Liver (tissue), 3 donors: ENCODE results near the gene POC1A.

Experiments
- FOXA1 ChIP-seq: IDR thresholded peaks from 2 replicates; pipeline ENCODE4 v1.6.1; 2016; ENCODE audit warnings: antibody characterized with exemption
- MAX ChIP-seq: IDR thresholded peaks from 2 replicates; pipeline ENCODE4 v1.6.1; 2016; ENCODE audit warnings: antibody characterized with exemption
- TAF1 ChIP-seq: conservative IDR thresholded peaks from 2 replicates; pipeline ENCODE4 v1.6.1; 2016; ENCODE audit warnings: antibody characterized with exemption, mild to moderate bottlenecking
- TF ChIP-seq, protein P1 (sequence below): fragments of 150-350 bp; IDR thresholded peaks from 2 replicates; pipeline ENCODE4 v1.5.1; 2017; ENCODE audit warnings: improper control_type of control experiment, low read depth, low read length; ENCODE audit not compliant: missing input control
- TF ChIP-seq, protein P2 (sequence below): IDR thresholded peaks from 2 replicates; pipeline ENCODE4 v1.6.1; 2016; ENCODE audit warnings: antibody characterized with exemption
- TF ChIP-seq, protein P3 (sequence below): IDR thresholded peaks from 2 replicates; pipeline ENCODE4 v1.6.1; 2016; ENCODE audit warnings: antibody characterized with exemption, mild to moderate bottlenecking
- donor health status: healthy.
- donor health status: healthy.

GRCh38 chr3:52146189-52146588 lies 8.0 kb downstream of the POC1A start:
- TF ChIP-seq, protein P1, sequence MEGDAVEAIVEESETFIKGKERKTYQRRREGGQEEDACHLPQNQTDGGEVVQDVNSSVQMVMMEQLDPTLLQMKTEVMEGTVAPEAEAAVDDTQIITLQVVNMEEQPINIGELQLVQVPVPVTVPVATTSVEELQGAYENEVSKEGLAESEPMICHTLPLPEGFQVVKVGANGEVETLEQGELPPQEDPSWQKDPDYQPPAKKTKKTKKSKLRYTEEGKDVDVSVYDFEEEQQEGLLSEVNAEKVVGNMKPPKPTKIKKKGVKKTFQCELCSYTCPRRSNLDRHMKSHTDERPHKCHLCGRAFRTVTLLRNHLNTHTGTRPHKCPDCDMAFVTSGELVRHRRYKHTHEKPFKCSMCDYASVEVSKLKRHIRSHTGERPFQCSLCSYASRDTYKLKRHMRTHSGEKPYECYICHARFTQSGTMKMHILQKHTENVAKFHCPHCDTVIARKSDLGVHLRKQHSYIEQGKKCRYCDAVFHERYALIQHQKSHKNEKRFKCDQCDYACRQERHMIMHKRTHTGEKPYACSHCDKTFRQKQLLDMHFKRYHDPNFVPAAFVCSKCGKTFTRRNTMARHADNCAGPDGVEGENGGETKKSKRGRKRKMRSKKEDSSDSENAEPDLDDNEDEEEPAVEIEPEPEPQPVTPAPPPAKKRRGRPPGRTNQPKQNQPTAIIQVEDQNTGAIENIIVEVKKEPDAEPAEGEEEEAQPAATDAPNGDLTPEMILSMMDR, result no peak
- TF ChIP-seq, protein P2, sequence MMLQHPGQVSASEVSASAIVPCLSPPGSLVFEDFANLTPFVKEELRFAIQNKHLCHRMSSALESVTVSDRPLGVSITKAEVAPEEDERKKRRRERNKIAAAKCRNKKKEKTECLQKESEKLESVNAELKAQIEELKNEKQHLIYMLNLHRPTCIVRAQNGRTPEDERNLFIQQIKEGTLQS, result no peak
- TF ChIP-seq, protein P3, sequence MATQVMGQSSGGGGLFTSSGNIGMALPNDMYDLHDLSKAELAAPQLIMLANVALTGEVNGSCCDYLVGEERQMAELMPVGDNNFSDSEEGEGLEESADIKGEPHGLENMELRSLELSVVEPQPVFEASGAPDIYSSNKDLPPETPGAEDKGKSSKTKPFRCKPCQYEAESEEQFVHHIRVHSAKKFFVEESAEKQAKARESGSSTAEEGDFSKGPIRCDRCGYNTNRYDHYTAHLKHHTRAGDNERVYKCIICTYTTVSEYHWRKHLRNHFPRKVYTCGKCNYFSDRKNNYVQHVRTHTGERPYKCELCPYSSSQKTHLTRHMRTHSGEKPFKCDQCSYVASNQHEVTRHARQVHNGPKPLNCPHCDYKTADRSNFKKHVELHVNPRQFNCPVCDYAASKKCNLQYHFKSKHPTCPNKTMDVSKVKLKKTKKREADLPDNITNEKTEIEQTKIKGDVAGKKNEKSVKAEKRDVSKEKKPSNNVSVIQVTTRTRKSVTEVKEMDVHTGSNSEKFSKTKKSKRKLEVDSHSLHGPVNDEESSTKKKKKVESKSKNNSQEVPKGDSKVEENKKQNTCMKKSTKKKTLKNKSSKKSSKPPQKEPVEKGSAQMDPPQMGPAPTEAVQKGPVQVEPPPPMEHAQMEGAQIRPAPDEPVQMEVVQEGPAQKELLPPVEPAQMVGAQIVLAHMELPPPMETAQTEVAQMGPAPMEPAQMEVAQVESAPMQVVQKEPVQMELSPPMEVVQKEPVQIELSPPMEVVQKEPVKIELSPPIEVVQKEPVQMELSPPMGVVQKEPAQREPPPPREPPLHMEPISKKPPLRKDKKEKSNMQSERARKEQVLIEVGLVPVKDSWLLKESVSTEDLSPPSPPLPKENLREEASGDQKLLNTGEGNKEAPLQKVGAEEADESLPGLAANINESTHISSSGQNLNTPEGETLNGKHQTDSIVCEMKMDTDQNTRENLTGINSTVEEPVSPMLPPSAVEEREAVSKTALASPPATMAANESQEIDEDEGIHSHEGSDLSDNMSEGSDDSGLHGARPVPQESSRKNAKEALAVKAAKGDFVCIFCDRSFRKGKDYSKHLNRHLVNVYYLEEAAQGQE, result no peak
- no peak for TF ChIP-seq TAF1
- no peak for TF ChIP-seq MAX
- no peak for TF ChIP-seq FOXA1
